Panc1 (cell line): ENCODE data around the gene HAGH. TPM values are rescaled to one million over a fixed set of nuclear protein-coding genes. Genes with fewer than 3 reads are reported as not detected.

Experiments used
- ATAC-seq: fragments of 200-7000 bp; cut with Tn5 transposase; 2 replicates; pipeline ENCODE4 v1.9.1; 2020; ENCODE audit warnings: mild to moderate bottlenecking, moderate library complexity
- BruUV-seq: library from RNA; stranded (reverse); fragments of 400-500 nt; replicated peaks from 2 replicates; lab custom pipeline; 2021; lab: Mats Ljungman, UMichigan
- CTCF ChIA-PET: fragments of 300-600 bp; sonication (Branson Sonifier 250); formaldehyde crosslinking; loops from one replicate; lab custom pipeline; 2022; ENCODE audit warnings: antibody characterized with exemption; lab: Charles Lee
- POLR2A ChIA-PET: fragments of 300-600 bp; sonication (Branson Sonifier 250); formaldehyde crosslinking; loops from one replicate; lab custom pipeline; 2022; ENCODE audit warnings: antibody characterized with exemption; lab: Charles Lee
- DNase-seq: peaks from one replicate; pipeline ENCODE4 v3.0.0-alpha.2; 2010; ENCODE audit warnings: low read depth, low spot score
- H3K27ac ChIP-seq: 2 replicates; pipeline ENCODE4 v1.5.1; 2011; ENCODE audit warnings: mild to moderate bottlenecking, low read length, inconsistent platforms
- H3K27me3 ChIP-seq: fragments of 200-500 bp; sonication (Bioruptor generic); 2 replicates; pipeline ENCODE4 v1.6.0; 2014; ENCODE audit warnings: low read length, inconsistent platforms; ENCODE audit not compliant: control insufficient read depth, insufficient read depth
- H3K36me3 ChIP-seq: fragments of 200-500 bp; sonication (Bioruptor generic); 2 replicates; pipeline ENCODE4 v1.5.1; 2014; ENCODE audit warnings: inconsistent platforms, mild to moderate bottlenecking, low read length, moderate library complexity; ENCODE audit not compliant: control insufficient read depth, insufficient read depth
- H3K4me1 ChIP-seq: 2 replicates; pipeline ENCODE4 v1.5.1; 2011; ENCODE audit warnings: inconsistent platforms, mild to moderate bottlenecking, low read length, moderate library complexity; ENCODE audit not compliant: control insufficient read depth, insufficient read depth
- H3K4me3 ChIP-seq, 2 experiments: 2 replicates each; pipeline ENCODE4 v1.5.1; 2011 to 2012; ENCODE audit warnings: low read depth in 2 of 2, low read length in 2 of 2, mild to moderate bottlenecking in 2 of 2, inconsistent platforms in 1 of 2, moderate library complexity in 1 of 2
- H3K9me3 ChIP-seq: fragments of 200-500 bp; sonication (Bioruptor generic); 2 replicates; pipeline ENCODE4 v1.5.1; 2014; ENCODE audit warnings: low read depth, mild to moderate bottlenecking, inconsistent platforms, low read length, moderate library complexity; ENCODE audit not compliant: control insufficient read depth, insufficient read depth
- CTCF ChIP-seq: fragments of 450-650 bp; IDR thresholded peaks from 2 replicates; pipeline ENCODE4 v1.5.1; 2017; ENCODE audit warnings: mild to moderate bottlenecking
- POLR2AphosphoS5 ChIP-seq: IDR thresholded peaks from 2 replicates; pipeline ENCODE4 v1.6.1; 2012; ENCODE audit warnings: mild to moderate bottlenecking, low read depth, low read length, moderate library complexity
- REST ChIP-seq, 2 experiments: IDR thresholded peaks; 2 replicates each; pipeline ENCODE4 v1.6.1; 2011 to 2012; ENCODE audit warnings: low read depth in 2 of 2, control low read depth in 1 of 2, low read length in 1 of 2, mild to moderate bottlenecking in 1 of 2, moderate library complexity in 1 of 2; ENCODE audit not compliant: insufficient read depth in 1 of 2
- SIN3A ChIP-seq: IDR thresholded peaks from 2 replicates; pipeline ENCODE4 v1.6.1; 2012; ENCODE audit warnings: low read depth, mild to moderate bottlenecking, low read length, moderate library complexity, borderline replicate concordance; ENCODE audit not compliant: insufficient read depth
- TCF7L2 ChIP-seq: IDR thresholded peaks from 2 replicates; pipeline ENCODE4 v1.6.1; 2011; ENCODE audit warnings: mild to moderate bottlenecking, low read depth, low read length, inconsistent platforms
- in situ Hi-C: cut with HindIII; loops from 2 replicates; pipeline ENCODE4 v1.10.0; 2016; ENCODE audit warnings: low sequenced_read_pairs, low pct_unique_long_range_greater_than_20kb
- intact Hi-C: fragments of 100-400 bp; cut with micrococcal nuclease; formaldehyde crosslinking; loops from one replicate; pipeline ENCODE4 v1.10.0; 2022; ENCODE audit not compliant: unreplicated experiment
- total RNA-seq: library from RNA; stranded (reverse); gene quantifications from one replicate; pipeline ENCODE4 v1.2.1, GENCODE V29; 2021; ENCODE audit not compliant: unreplicated experiment

Gene HAGH
- total RNA-seq, 1 experiment from 2014 or later, result 58.9 TPM

GRCh38 chr16:1822801-1823200, 3.8 kb downstream of the HAGH start:
- Histone ChIP-seq H3K9me3 (no peaks in the 10 kb centered on the region), H3K36me3 (peaks cover 6% of the 10 kb centered on the region; the same call in 1 of the 2 replicates), H3K4me1 (0 out of 2 replicates have a peak, but pooled peaks cover 10% of the 10 kb centered on the region), H3K4me3 (no peak overlapping the region), H3K27ac (no peak overlapping the region), H3K27me3 (no peaks in the 10 kb centered on the region)
- in situ Hi-C loops (no loop called here), intact Hi-C loops (no loop called here)
- ChIA-PET POLR2A (no interaction called here), CTCF (interaction anchor here (0.6 kb wide), 1 partner anchor 158 kb away, joined by 13 read pairs; the partner anchor contains the start of gene NOXO1)
- DNase-seq, result no peak
- no TSS peak for BruUV-seq
- no peak for ATAC-seq
- TF ChIP-seq REST (IDR thresholded peaks at IDR 0.05; ENCODE audit: insufficient read depth in 1 of 2, low read depth in 2 of 2, low read length in 1 of 2), result no peak
- no peak for TF ChIP-seq CTCF
- TF ChIP-seq SIN3A, result no peak
- TF ChIP-seq POLR2AphosphoS5, result no peak
- TF ChIP-seq TCF7L2, result no peak

- Histone ChIP-seq H3K4me3 (no peak overlapping the region), H3K36me3 (no peaks in the 10 kb centered on the region), H3K27me3 (no peaks in the 10 kb centered on the region), H3K9me3 (no peaks in the 10 kb centered on the region), H3K4me1 (0 out of 2 replicates have a peak, but pooled peaks cover 10% of the 10 kb centered on the region), H3K27ac (no peak overlapping the region)
- ChIA-PET CTCF (interaction anchor here (0.7 kb wide), 1 partner anchor 17 kb away, joined by 6 read pairs; no protein-coding TSS in a partner anchor), POLR2A (no interaction called here)
- intact Hi-C loops (no loop called here), in situ Hi-C loops (no loop called here)
- BruUV-seq, result no TSS peak
- no peak for ATAC-seq
- TF ChIP-seq REST (IDR thresholded peaks at IDR 0.05; ENCODE audit: insufficient read depth in 1 of 2, low read depth in 2 of 2, low read length in 1 of 2) (no peak), CTCF (no peak), POLR2AphosphoS5 (no peak), SIN3A (no peak), TCF7L2 (no peak)
- DNase-seq, result no peak
These were observed 4.6 kb downstream of the HAGH start for GRCh38 chr16:1821861-1822611.
